GM15510 (cell line): Measurements from ENCODE around the gene ARVCF.

Experiments used
- POLR2A ChIP-seq: IDR thresholded peaks from 3 replicates; pipeline ENCODE4 v1.6.1; 2011; ENCODE audit warnings: borderline replicate concordance; ENCODE audit not compliant: insufficient read length; ENCODE audit errors: extremely low read depth

ARVCF gene

DNA sequence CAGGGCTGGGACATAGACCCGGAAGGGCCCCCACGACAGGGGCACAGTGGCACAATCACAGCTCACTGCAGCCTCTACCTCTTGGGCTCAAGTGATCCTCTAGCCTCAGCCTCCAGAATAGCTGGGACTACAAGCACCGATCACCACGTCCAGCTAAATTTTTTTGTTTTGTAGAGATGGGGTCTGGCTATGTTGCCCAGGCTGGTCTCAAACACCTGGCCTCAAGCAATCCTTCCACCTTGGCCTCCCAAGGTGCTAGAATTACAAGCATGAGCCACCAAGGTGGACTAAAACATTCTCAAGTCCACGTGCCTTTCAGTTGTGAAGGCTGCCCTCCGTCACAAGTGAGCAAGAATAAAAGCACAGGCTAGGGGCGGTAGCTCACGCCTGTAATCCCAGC, 85.1 kb downstream of the ARVCF start:
- no peak for TF ChIP-seq POLR2A

DNA sequence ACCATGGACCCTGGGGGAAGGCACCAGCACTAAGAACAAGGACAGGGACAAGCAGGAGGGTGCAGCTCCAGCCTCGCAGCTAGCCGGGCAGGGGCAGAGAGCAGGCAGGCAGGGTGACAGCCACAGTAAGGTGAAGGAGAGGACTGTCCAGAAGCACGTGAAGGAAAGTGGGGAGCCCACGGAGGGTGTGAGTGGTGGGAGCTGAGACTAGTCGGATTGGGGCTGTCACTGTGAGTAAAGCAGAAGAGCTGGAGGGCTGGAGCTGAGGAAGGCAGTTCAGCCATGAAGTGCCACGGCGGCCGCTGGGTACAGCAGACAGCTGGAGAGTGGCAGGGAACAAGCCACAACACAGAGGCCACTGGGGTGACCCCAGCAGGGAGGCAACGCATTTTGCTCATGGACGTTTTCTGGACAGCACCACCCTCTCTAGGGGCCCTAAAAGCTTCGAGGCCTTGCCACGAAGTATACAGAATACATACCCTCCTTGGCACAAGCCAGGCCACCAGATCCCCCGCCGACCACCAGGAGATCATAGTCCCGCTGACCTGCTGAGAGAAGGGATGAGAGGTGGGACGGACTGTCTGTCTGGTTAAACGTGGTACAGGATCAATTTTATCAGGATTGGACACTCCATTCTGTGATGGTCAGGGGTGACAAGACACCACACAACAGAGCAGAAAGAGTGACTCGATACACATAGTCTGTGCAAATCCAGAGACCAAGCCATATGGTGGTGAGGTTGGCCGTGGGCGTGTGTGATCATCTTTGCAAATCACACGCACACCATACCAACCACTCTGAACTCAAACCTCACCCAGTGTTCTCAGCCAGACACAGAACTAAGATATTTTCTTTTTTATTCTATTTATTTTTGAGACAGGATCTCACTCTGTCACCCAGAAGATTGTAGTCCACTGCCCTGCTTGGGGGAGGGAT, 85.8 kb downstream of the ARVCF start:
- no peak for TF ChIP-seq POLR2A

- TF ChIP-seq POLR2A = no peak
Measured at GRCh38 chr22:19929586-19930550, 86.8 kb downstream of the ARVCF start.

GRCh38 chr22:19928207-19928606, 88.4 kb downstream of the ARVCF start:
- TF ChIP-seq POLR2A = no peak

GRCh38 chr22:19927696-19928095, 88.9 kb downstream of the ARVCF start:
- TF ChIP-seq POLR2A = no peak

DNA sequence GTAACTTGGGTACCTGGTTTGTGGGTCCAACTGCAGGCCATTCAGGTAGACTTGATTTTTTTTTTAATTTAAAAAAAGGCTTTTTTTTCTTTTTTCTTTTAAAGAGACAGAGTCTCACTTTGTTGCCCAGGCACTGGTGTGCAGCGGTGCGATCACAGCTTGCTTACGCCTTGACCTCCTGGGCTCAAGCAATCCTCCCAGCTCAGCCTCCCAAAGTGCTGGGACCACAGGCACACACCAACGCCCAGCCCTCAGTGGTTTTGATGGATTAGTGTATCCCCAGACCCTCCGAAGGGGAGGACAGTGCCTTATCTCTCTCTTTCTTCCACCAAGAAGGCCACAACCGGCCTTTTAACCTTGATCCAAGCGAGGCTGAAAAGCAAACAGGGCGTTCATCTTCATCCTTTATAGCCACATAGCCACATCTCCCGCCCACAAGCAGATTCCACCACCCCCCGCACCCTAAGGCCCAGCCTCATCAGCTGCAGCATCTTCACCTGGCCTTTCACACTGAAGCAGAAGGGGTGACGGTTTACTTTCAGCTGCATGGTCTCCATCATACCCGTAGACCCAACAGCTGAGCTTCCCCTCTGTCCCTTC, 92.6 kb downstream of the ARVCF start:
- TF ChIP-seq POLR2A = no peak

DNA sequence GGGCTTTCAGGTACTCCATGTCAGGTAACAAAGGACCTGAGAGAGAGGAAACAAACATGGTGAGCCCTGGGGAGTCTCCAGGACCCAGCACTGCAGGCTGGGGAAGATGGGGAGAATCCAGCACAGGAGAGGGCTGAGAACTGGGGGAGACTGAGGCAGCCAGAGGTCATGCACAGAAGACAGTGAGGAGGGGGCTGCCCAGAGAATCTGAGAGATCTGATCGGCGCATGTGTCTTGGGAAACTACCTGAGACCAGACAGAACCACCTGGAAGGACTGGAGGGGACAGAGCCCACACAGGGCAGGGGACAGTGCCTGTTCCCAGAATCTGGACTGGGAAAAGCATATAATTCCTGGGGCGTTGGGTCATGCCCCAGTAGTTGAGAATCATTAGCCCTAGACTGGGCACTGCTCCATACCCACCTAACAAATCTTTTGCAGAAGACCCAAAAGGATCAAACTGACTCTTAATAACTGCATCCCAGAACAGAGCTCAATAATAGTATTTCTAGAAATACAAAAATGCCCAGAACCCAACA, 95.0 kb downstream of the ARVCF start:
- no peak for TF ChIP-seq POLR2A
